MCF 10A (cell line): ENCODE results near the gene GAB3. TPM values are rescaled to one million over a fixed set of nuclear protein-coding genes. Genes with fewer than 3 reads are reported as not detected.
"Not testable (repeated sequence)": the region's sequence is repeated elsewhere in the genome, so short reads cannot be mapped to it uniquely, and the experiment has no call there.

Source experiments
- BruUV-seq: library from RNA; stranded (reverse); fragments of 400-500 nt; replicated peaks from 2 replicates; lab custom pipeline; 2021; lab: Mats Ljungman, UMichigan
- CTCF ChIA-PET: fragments of 300-600 bp; sonication (Branson Sonifier 250); formaldehyde crosslinking; extraction: SDS; loops from one replicate; lab custom pipeline; 2021; ENCODE audit warnings: antibody characterized with exemption, inconsistent platforms; lab: Yijun Ruan, JAX
- POLR2A ChIA-PET: fragments of 300-600, 350-650 bp; sonication (Branson Sonifier 250); formaldehyde crosslinking; extraction: SDS; loops from one replicate; lab custom pipeline; 2020; ENCODE audit warnings: antibody characterized with exemption, inconsistent platforms; lab: Yijun Ruan, JAX
- DNase-seq: peaks from one replicate; pipeline ENCODE4 v3.0.0-alpha.2; 2018; ENCODE audit not compliant: unreplicated experiment
- H3K27ac Mint-ChIP-seq: one replicate; pipeline ENCODE4 v1.8.0; 2022; ENCODE audit warnings: mild to moderate bottlenecking, low read depth, mixed read lengths; ENCODE audit not compliant: unreplicated experiment
- H3K27me3 Mint-ChIP-seq: one replicate; pipeline ENCODE4 v1.8.0; 2022; ENCODE audit warnings: mixed read lengths; ENCODE audit not compliant: insufficient read depth, unreplicated experiment
- H3K36me3 Mint-ChIP-seq: one replicate; pipeline ENCODE4 v1.8.0; 2022; ENCODE audit warnings: mild to moderate bottlenecking, moderate library complexity, mixed read lengths; ENCODE audit not compliant: insufficient read depth, unreplicated experiment
- H3K4me1 Mint-ChIP-seq: one replicate; pipeline ENCODE4 v1.8.0; 2022; ENCODE audit warnings: mixed read lengths; ENCODE audit not compliant: insufficient read depth, unreplicated experiment
- H3K4me3 Mint-ChIP-seq: one replicate; pipeline ENCODE4 v1.8.0; 2022; ENCODE audit warnings: mild to moderate bottlenecking, moderate library complexity, mixed read lengths; ENCODE audit not compliant: unreplicated experiment
- H3K9me3 Mint-ChIP-seq: one replicate; pipeline ENCODE4 v1.8.0; 2022; ENCODE audit warnings: mixed read lengths; ENCODE audit not compliant: unreplicated experiment
- CTCF ChIP-seq: fragments of 200-600 bp; IDR thresholded peaks from one replicate; pipeline ENCODE4 v1.8.0; 2022; ENCODE audit warnings: antibody characterized with exemption, mild to moderate bottlenecking; ENCODE audit not compliant: unreplicated experiment
- intact Hi-C: fragments of 100-400 bp; cut with micrococcal nuclease; formaldehyde crosslinking; loops from 2 replicates; pipeline ENCODE4 v1.14.1; 2022
- total RNA-seq: library from RNA; stranded (reverse); gene quantifications from 2 replicates; pipeline ENCODE4 v1.2.3, GENCODE V29; 2022

The GAB3 gene
- total RNA-seq, 1 experiment from 2014 or later: 2.1 TPM

DNA sequence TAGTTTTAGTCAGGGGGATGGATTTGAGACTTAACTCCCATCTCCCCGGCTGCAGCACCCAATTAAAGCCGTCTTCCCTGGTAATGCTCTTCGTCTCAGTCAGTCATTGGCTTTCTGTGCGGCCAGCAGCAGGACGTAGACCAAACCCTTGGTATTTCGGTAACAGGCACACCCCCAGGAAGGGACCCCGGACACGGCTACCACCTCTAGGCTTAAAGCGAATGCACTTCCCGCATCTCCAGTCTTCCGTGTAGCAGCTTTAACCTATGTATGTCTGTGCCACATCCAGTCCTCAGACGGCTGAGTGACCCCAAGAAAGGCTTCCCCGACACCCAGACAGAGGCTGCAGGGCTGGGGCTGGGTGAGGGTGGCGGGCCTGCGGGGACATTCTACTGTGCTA, 96.0 kb downstream of the GAB3 start:
- TF ChIP-seq CTCF: no peak
- CTCF ChIA-PET: no interaction called here
- POLR2A ChIA-PET: no interaction called here
- no TSS peak for BruUV-seq
- Mint-ChIP-seq H3K9me3 (no peaks in the 10 kb centered on the region), H3K27ac (no peak overlapping the region), H3K27me3 (peaks cover 3% of the 10 kb centered on the region), H3K36me3 (no peaks in the 10 kb centered on the region), H3K4me1 (no peaks in the 10 kb centered on the region), H3K4me3 (no peak overlapping the region)
- no peak for DNase-seq
- intact Hi-C loops: no loop called here

DNA sequence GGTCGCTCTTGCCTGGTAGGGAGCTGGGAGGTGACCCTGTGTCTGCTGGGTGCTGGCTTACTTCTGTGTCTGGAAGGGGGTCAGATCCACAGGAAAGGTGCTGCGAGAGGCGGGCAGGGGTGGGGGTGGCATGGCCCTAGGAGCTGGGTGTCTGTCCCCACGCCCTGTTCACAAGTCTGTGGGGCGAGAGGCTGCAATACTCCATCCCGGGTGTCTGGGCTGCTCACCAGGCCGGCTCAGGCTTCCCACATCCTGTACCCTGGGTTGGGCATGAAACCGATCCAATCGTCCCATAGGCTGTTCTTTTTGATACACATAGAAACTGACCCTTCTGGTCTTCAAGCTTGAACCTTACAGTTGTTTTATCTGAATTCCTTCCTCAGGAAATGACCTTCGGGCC, 96.5 kb downstream of the GAB3 start:
- ChIA-PET POLR2A (no interaction called here), CTCF (no interaction called here)
- H3K27ac Mint-ChIP-seq: no peak overlapping the region
- no TSS peak for BruUV-seq
- no peaks in the 10 kb centered on the region for H3K9me3 Mint-ChIP-seq
- no peak overlapping the region for H3K4me3 Mint-ChIP-seq
- TF ChIP-seq CTCF: no peak
- no peaks in the 10 kb centered on the region for H3K36me3 Mint-ChIP-seq
- H3K4me1 Mint-ChIP-seq: no peaks in the 10 kb centered on the region
- intact Hi-C loops: no loop called here
- no peak for DNase-seq
- H3K27me3 Mint-ChIP-seq: peaks cover 8% of the 10 kb centered on the region

GRCh38 chrX:154653413-154653812, 97.5 kb downstream of the GAB3 start, which contains the start of gene CTAG2:
Gene CTAG2 (minus strand): TSS chrX:154653579. CDS start chrX:154653515, 64 bp downstream.
- H3K36me3 Mint-ChIP-seq, H3K4me1 Mint-ChIP-seq, DNase-seq, H3K9me3 Mint-ChIP-seq, POLR2A ChIA-PET, BruUV-seq, H3K4me3 Mint-ChIP-seq, intact Hi-C loops, CTCF ChIA-PET, H3K27ac Mint-ChIP-seq: not testable (repeated sequence)
- peaks cover 18% of the 10 kb centered on the region for H3K27me3 Mint-ChIP-seq

GRCh38 chrX:154653048-154653401, 97.9 kb downstream of the GAB3 start:
- H3K27ac Mint-ChIP-seq: no peak overlapping the region
- no peak for TF ChIP-seq CTCF
- no peak overlapping the region for H3K4me3 Mint-ChIP-seq
- POLR2A ChIA-PET: no interaction called here
- CTCF ChIA-PET: no interaction called here
- H3K36me3 Mint-ChIP-seq: no peaks in the 10 kb centered on the region
- no peaks in the 10 kb centered on the region for H3K4me1 Mint-ChIP-seq
- intact Hi-C loops: no loop called here
- DNase-seq: no peak
- peaks cover 18% of the 10 kb centered on the region for H3K27me3 Mint-ChIP-seq
- BruUV-seq: no TSS peak
- H3K9me3 Mint-ChIP-seq: no peaks in the 10 kb centered on the region
